Hepatocyte (in vitro differentiated cells): ENCODE results near the gene DPP3. TPM values are rescaled to one million over a fixed set of nuclear protein-coding genes. Genes with fewer than 3 reads are reported as not detected.

Experiments
- DNase-seq: peaks from one replicate; pipeline ENCODE4 v3.0.0-alpha.2; 2016; ENCODE audit warnings: low spot score
- H2AFZ ChIP-seq: fragments of 200-600 bp; sonication (generic); 2 replicates; pipeline ENCODE4 v1.6.0; 2016; ENCODE audit warnings: antibody characterized with exemption, mild to moderate bottlenecking
- H3K27ac ChIP-seq: fragments of 200-600 bp; sonication (generic); 2 replicates; pipeline ENCODE4 v1.5.1; 2016; ENCODE audit warnings: mild to moderate bottlenecking
- H3K27me3 ChIP-seq: fragments of 200-600 bp; sonication (generic); 2 replicates; pipeline ENCODE4 v1.6.1; 2016
- H3K36me3 ChIP-seq: fragments of 200-600 bp; sonication (generic); replicated peaks from 2 replicates; pipeline ENCODE4 v1.5.1; 2016; ENCODE audit warnings: low read depth; ENCODE audit not compliant: insufficient read depth
- H3K4me1 ChIP-seq: fragments of 200-600 bp; sonication (generic); 2 replicates; pipeline ENCODE4 v1.5.1; 2016; ENCODE audit warnings: mild to moderate bottlenecking, moderate library complexity; ENCODE audit not compliant: insufficient read depth
- H3K4me2 ChIP-seq: fragments of 200-600 bp; sonication (generic); 2 replicates; pipeline ENCODE4 v1.6.0; 2016
- H3K4me3 ChIP-seq: fragments of 200-600 bp; sonication (generic); 2 replicates; pipeline ENCODE4 v1.5.1; 2016; ENCODE audit warnings: mild to moderate bottlenecking
- H3K79me2 ChIP-seq: fragments of 200-600 bp; sonication (generic); 2 replicates; pipeline ENCODE4 v1.6.0; 2017; ENCODE audit warnings: mild to moderate bottlenecking
- H3K9me2 ChIP-seq: fragments of 200-600 bp; sonication (generic); replicated peaks from 2 replicates; pipeline ENCODE4 v1.6.0; 2017; ENCODE audit warnings: mild to moderate bottlenecking; ENCODE audit not compliant: insufficient read depth
- H3K9me3 ChIP-seq: fragments of 200-600 bp; sonication (generic); 2 replicates; pipeline ENCODE4 v1.5.1; 2016; ENCODE audit warnings: low read depth, mild to moderate bottlenecking
- H4K20me1 ChIP-seq: fragments of 200-600 bp; sonication (generic); 2 replicates; pipeline ENCODE4 v1.6.0; 2016; ENCODE audit warnings: mild to moderate bottlenecking; ENCODE audit not compliant: insufficient read depth, poor library complexity, severe bottlenecking
- EZH2 ChIP-seq: fragments of 200-600 bp; sonication (generic); IDR thresholded peaks from 2 replicates; pipeline ENCODE4 v1.6.1; 2016; ENCODE audit warnings: antibody characterized with exemption, mild to moderate bottlenecking, borderline replicate concordance
- EZH2phosphoT487 ChIP-seq: fragments of 200-600 bp; sonication (generic); IDR thresholded peaks from one replicate; pipeline ENCODE4 v1.6.1; 2018; ENCODE audit warnings: antibody characterized with exemption, mild to moderate bottlenecking, low read depth, moderate library complexity; ENCODE audit not compliant: unreplicated experiment, severe bottlenecking
- WGBS: methylation state at CpG from one replicate; pipeline ENCODE4 v1.1.6; 2016; ENCODE audit warnings: low lambda C conversion rate; ENCODE audit errors: missing lambda C conversion rate; 5-methylcytosine and 5-hydroxymethylcytosine counted together
- polyA plus RNA-seq: library from polyadenylated mRNA; unstranded; fragments of >200 nt; fragmentation: Nextera tagmentation; extraction: Ambion mirVana; gene quantifications from 2 replicates; pipeline ENCODE4 v1.2.1, GENCODE V29; 2016
- total RNA-seq: library from RNA; depleted of rRNA; stranded (reverse); fragments of >200 nt; gene quantifications from 2 replicates; pipeline ENCODE4 v1.2.3, GENCODE V29; 2014
- TF ChIP-seq, protein P1 (sequence below): fragments of 200-600 bp; sonication (generic); IDR thresholded peaks from 2 replicates; pipeline ENCODE4 v1.5.1; 2016; ENCODE audit warnings: antibody characterized with exemption, mild to moderate bottlenecking; ENCODE audit not compliant: poor library complexity

Gene DPP3
- total and polyA plus RNA-seq, 2 experiments from 2014 or later, result 56.0 to 57.3 TPM

- no peak overlapping the region for H2AFZ ChIP-seq
- no peaks in the 10 kb centered on the region for H3K9me3 ChIP-seq
- DNase-seq, result no peak
- H3K27ac ChIP-seq, result no peak overlapping the region
- no peaks in the 10 kb centered on the region for H3K9me2 ChIP-seq
- no peaks in the 10 kb centered on the region for H3K79me2 ChIP-seq
- TF ChIP-seq EZH2 (no peak), EZH2phosphoT487 (no peak)
- TF ChIP-seq, protein P1, sequence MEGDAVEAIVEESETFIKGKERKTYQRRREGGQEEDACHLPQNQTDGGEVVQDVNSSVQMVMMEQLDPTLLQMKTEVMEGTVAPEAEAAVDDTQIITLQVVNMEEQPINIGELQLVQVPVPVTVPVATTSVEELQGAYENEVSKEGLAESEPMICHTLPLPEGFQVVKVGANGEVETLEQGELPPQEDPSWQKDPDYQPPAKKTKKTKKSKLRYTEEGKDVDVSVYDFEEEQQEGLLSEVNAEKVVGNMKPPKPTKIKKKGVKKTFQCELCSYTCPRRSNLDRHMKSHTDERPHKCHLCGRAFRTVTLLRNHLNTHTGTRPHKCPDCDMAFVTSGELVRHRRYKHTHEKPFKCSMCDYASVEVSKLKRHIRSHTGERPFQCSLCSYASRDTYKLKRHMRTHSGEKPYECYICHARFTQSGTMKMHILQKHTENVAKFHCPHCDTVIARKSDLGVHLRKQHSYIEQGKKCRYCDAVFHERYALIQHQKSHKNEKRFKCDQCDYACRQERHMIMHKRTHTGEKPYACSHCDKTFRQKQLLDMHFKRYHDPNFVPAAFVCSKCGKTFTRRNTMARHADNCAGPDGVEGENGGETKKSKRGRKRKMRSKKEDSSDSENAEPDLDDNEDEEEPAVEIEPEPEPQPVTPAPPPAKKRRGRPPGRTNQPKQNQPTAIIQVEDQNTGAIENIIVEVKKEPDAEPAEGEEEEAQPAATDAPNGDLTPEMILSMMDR, result no peak
- H3K4me2 ChIP-seq, result no peak overlapping the region
- no peaks in the 10 kb centered on the region for H3K4me1 ChIP-seq
- H3K36me3 ChIP-seq, result no peaks in the 10 kb centered on the region
- H4K20me1 ChIP-seq, result no peaks in the 10 kb centered on the region
- 77% methylated on average over 11 of the region's 11 CpGs for WGBS
- H3K27me3 ChIP-seq, result no peaks in the 10 kb centered on the region
- no peak overlapping the region for H3K4me3 ChIP-seq
Measured at GRCh38 chr11:66523611-66524010, 43.4 kb downstream of the DPP3 start.

DNA sequence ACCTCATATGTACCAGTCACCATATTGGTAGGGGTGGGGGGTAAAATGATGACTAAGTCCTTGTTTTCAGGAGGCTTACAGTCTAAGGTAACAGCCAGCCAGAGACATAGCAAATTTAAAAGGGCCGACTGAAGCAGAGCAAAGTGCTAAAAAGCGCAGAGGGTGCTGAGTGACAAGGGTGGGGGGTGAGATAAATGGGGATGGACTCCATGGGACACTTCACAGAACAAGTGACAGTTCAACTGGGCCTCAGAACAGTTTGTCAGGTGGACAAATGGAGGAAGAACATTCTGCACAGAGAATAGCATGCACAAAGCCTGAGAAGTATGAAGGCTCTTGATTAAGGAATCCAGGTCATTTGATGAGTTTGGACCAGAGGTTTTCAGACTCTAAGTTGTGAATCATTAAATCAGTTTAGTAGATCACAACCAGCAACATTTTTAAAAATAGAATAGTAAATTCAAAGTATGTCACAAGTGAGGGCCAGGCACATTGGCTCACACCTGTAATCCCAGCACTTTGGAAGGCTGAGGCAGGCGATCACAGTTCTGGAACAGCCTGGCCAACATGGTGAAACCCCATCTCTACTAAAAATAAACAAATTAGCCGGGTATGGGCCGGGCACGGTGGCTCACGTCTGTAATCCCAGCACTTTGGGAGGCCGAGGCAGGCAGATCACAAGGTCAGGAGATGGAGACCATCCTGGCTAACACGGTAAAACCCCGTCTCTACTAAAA, 44.2 kb downstream of the DPP3 start:
- no peak overlapping the region for H3K4me3 ChIP-seq
- TF ChIP-seq, protein P1, result no peak
- TF ChIP-seq EZH2 (no peak), EZH2phosphoT487 (no peak)
- no peaks in the 10 kb centered on the region for H3K79me2 ChIP-seq
- DNase-seq, result no peak
- H3K9me2 ChIP-seq, result no peaks in the 10 kb centered on the region
- no peak overlapping the region for H3K27ac ChIP-seq
- no peak overlapping the region for H3K4me2 ChIP-seq
- no peaks in the 10 kb centered on the region for H3K9me3 ChIP-seq
- no peaks in the 10 kb centered on the region for H3K4me1 ChIP-seq
- H4K20me1 ChIP-seq, result no peaks in the 10 kb centered on the region
- no peaks in the 10 kb centered on the region for H3K36me3 ChIP-seq
- WGBS, result 96% methylated on average over 10 of the region's 10 CpGs
- no peak overlapping the region for H2AFZ ChIP-seq
- no peaks in the 10 kb centered on the region for H3K27me3 ChIP-seq

DNA sequence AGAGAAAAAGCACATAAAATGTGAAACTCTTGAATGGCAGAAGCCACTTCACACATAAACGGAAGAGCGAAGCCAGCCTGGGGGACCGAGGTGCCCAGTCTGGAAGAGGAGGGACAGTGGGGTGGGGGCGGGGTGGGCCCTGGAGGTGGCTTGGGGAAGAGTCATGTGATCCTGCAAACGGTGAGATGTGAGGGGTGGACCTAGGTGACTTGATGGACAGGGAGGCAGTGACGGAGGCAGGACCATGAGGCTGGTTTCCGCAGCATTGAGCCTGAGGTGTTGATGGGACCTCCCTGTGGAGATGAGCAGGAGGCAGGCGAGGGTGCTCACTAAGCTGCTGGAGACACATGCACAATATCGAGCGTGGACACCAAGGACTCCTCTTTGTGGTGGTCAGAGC, 48.8 kb downstream of the DPP3 start:
- no peaks in the 10 kb centered on the region for H3K4me1 ChIP-seq
- H3K36me3 ChIP-seq, result no peaks in the 10 kb centered on the region
- H3K4me3 ChIP-seq, result no peak overlapping the region
- H3K9me3 ChIP-seq, result no peaks in the 10 kb centered on the region
- H3K79me2 ChIP-seq, result no peaks in the 10 kb centered on the region
- H3K27me3 ChIP-seq, result no peaks in the 10 kb centered on the region
- H2AFZ ChIP-seq, result no peak overlapping the region
- WGBS, result 91% methylated on average over 8 of the region's 10 CpGs
- no peak overlapping the region for H3K27ac ChIP-seq
- no peak overlapping the region for H3K4me2 ChIP-seq
- no peaks in the 10 kb centered on the region for H4K20me1 ChIP-seq
- TF ChIP-seq EZH2phosphoT487 (no peak), EZH2 (no peak)
- TF ChIP-seq, protein P1, result no peak
- no peak for DNase-seq
- no peaks in the 10 kb centered on the region for H3K9me2 ChIP-seq
